ENCODE results near the gene KCNH2.

DNA sequence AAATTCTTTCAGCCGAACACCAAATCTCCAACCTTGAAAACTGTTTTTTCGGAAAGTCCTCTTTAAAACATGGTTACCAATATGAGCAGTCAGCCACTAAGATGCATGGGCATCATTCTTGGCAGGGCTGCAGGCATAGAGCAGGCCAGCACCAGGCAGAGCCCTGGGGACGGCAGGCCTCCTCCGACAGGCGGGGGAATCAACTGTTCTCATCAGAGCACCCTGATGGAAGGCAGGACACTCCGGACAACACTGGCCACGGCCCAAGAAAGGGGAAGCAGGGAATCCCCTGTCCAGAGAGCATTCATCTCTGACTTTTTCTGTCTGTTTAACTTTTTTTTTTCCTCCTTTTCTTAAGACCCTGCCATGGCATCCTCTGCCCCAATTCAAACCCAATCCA is 11.3 kb upstream of the KCNH2 start:
- TF ChIP-seq, protein P1, sequence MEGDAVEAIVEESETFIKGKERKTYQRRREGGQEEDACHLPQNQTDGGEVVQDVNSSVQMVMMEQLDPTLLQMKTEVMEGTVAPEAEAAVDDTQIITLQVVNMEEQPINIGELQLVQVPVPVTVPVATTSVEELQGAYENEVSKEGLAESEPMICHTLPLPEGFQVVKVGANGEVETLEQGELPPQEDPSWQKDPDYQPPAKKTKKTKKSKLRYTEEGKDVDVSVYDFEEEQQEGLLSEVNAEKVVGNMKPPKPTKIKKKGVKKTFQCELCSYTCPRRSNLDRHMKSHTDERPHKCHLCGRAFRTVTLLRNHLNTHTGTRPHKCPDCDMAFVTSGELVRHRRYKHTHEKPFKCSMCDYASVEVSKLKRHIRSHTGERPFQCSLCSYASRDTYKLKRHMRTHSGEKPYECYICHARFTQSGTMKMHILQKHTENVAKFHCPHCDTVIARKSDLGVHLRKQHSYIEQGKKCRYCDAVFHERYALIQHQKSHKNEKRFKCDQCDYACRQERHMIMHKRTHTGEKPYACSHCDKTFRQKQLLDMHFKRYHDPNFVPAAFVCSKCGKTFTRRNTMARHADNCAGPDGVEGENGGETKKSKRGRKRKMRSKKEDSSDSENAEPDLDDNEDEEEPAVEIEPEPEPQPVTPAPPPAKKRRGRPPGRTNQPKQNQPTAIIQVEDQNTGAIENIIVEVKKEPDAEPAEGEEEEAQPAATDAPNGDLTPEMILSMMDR (IDR thresholded peaks at IDR 0.05; ENCODE audit: insufficient read depth, low read length, poor library complexity, severe bottlenecking): no peak
- TF ChIP-seq EZH2phosphoT487 (conservative IDR thresholded peaks at IDR 0.05; ENCODE audit: low read length): no peak

All from SU-DHL-6 (cell line).